ENCODE data around the gene CDH5. TPM values are rescaled to one million over a fixed set of nuclear protein-coding genes. Genes with fewer than 3 reads are reported as not detected.
A peak's percentile ranks its signal among the peaks of the same experiment; 100 is the strongest.

The CDH5 gene
- total and polyA plus RNA-seq, 2 of the 13 experiments (the other 11 are each of a cell fraction or from before 2014, with no cell fraction given) = 0.71 to 1.1 TPM

DNA sequence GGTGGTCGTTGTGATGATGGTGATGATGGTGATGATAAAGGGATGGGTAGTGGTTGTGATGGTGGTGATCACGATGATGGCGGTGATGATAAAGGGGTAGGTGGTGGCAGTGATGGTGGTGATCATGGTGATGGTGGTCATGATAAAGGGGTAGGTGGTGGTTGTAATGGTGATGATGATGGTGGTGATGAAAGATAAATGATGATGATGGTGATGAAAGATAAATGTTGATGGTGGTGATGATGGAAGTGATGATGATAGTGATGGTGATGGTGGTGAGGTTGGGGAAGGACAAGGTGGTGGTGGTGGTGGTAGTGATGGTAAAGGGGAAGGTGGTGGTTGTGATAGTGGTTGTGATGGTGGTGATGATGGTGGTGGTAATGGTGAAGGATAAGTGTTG, 13.9 kb downstream of the CDH5 start:
- Histone ChIP-seq H3K9me3 (ENCODE audit: low read length) (no peaks in the 10 kb centered on the region), H3K79me2 (ENCODE audit: insufficient read depth, low read length) (no peaks in the 10 kb centered on the region), H3K27me3 (ENCODE audit: control insufficient read depth in 1 of 2, insufficient read depth in 2 of 2, low read length in 2 of 2) (peaks cover 2 to 3% of the 10 kb centered on the region in 2 experiments; a peak in 1 of 5 replicates), H3K9ac (ENCODE audit: insufficient read depth, low read depth, low read length) (no peak overlapping the region), H3K27ac (ENCODE audit: extremely low read length, insufficient read depth, low read length) (no peak overlapping the region), H2AFZ (ENCODE audit: low read length) (no peak overlapping the region), H3K4me1 (ENCODE audit: insufficient read depth, low read length) (peaks cover 43% of the 10 kb centered on the region), H4K20me1 (ENCODE audit: insufficient read depth, low read length) (no peaks in the 10 kb centered on the region), H3K4me3 (replicated peaks in 1 of 3; ENCODE audit: insufficient read depth in 1 of 3, low read depth in 2 of 3, low read length in 3 of 3) (no peak overlapping the region), H3K36me3 (replicated peaks in 1 of 2; ENCODE audit: control insufficient read depth in 1 of 2, insufficient read depth in 2 of 2, low read length in 2 of 2) (no peaks in the 10 kb centered on the region), H3K4me2 (ENCODE audit: low read depth, low read length) (no peak overlapping the region)
- TF ChIP-seq PHB2 (IDR thresholded peaks at IDR 0.05; ENCODE audit: partially characterized antibody) (peak; percentile 62), NBN (conservative IDR thresholded peaks at IDR 0.05) (0 out of 2 replicates have a peak, but pooled peaks have one; percentile 69), ZNF775 (CRISPR knock-in tag; IDR thresholded peaks at IDR 0.05; ENCODE audit: borderline replicate concordance) (no peak), RAD21 (CRISPR knock-in tag; IDR thresholded peaks at IDR 0.05) (no peak), TSC22D2 (CRISPR knock-in tag; IDR thresholded peaks at IDR 0.05; ENCODE audit: borderline replicate concordance) (no peak), CREB1 (IDR thresholded peaks at IDR 0.05) (peak; percentile 91), CREB1 (CRISPR knock-in tag; IDR thresholded peaks at IDR 0.05) (no peak), ATF7 (IDR thresholded peaks at IDR 0.05) (peak; percentile 17; the same call in 1 of the 2 replicates), ATF7 (CRISPR knock-in tag; IDR thresholded peaks at IDR 0.05) (no peak)
- TF ChIP-seq, protein P1, sequence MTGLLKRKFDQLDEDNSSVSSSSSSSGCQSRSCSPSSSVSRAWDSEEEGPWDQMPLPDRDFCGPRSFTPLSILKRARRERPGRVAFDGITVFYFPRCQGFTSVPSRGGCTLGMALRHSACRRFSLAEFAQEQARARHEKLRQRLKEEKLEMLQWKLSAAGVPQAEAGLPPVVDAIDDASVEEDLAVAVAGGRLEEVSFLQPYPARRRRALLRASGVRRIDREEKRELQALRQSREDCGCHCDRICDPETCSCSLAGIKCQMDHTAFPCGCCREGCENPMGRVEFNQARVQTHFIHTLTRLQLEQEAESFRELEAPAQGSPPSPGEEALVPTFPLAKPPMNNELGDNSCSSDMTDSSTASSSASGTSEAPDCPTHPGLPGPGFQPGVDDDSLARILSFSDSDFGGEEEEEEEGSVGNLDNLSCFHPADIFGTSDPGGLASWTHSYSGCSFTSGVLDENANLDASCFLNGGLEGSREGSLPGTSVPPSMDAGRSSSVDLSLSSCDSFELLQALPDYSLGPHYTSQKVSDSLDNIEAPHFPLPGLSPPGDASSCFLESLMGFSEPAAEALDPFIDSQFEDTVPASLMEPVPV (CRISPR knock-in tag; IDR thresholded peaks at IDR 0.05) = no peak
- TF ChIP-seq, protein P2, sequence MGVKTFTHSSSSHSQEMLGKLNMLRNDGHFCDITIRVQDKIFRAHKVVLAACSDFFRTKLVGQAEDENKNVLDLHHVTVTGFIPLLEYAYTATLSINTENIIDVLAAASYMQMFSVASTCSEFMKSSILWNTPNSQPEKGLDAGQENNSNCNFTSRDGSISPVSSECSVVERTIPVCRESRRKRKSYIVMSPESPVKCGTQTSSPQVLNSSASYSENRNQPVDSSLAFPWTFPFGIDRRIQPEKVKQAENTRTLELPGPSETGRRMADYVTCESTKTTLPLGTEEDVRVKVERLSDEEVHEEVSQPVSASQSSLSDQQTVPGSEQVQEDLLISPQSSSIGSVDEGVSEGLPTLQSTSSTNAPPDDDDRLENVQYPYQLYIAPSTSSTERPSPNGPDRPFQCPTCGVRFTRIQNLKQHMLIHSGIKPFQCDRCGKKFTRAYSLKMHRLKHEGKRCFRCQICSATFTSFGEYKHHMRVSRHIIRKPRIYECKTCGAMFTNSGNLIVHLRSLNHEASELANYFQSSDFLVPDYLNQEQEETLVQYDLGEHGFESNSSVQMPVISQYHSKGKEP (CRISPR knock-in tag; IDR thresholded peaks at IDR 0.05) = no peak
- DNase-seq (ENCODE audit: low spot score) (no peak), ATAC-seq (no peak), FAIRE-seq (no peak)
- BruUV-seq (replicated peaks) = no TSS peak
- intact Hi-C loops (cut with micrococcal nuclease; ENCODE audit: unreplicated experiment) (no loop called here), in situ Hi-C loops (cut with HindIII; ENCODE audit: extremely low pct_ligation_motif_present, low pct_unique_long_range_greater_than_20kb) (no loop called here)
- ChIA-PET POLR2A (no interaction called here), CTCF (ENCODE audit: low intra/inter-chr PET ratio, low total read pairs) (no interaction called here)
- WGBS (ENCODE audit: low lambda C conversion rate) = 10% methylated on average over 3 of the region's 3 CpGs

All from HepG2 (cell line).